HepG2 (cell line): Measurements from ENCODE around the gene CRYBB2. TPM values are rescaled to one million over a fixed set of nuclear protein-coding genes. Genes with fewer than 3 reads are reported as not detected.

Source experiments
- CREM ChIP-seq, 2 experiments: sonication (generic) in 1 of 2; formaldehyde crosslinking in 1 of 2; IDR thresholded peaks; 2 replicates each; pipeline versions ENCODE4 v1.4.0 to v1.6.1; 2016 to 2020; ENCODE audit warnings: antibody characterized with exemption in 1 of 2, mild to moderate bottlenecking in 1 of 2, missing genetic modification reagents in 1 of 2
- KDM2A ChIP-seq: sonication (generic); formaldehyde crosslinking; IDR thresholded peaks from 2 replicates; pipeline ENCODE4 v1.4.0; 2020; ENCODE audit warnings: low read depth, missing genetic modification reagents, borderline replicate concordance
- KLF12 ChIP-seq: sonication (generic); formaldehyde crosslinking; IDR thresholded peaks from 2 replicates; pipeline ENCODE4 v1.4.0; 2020; ENCODE audit warnings: missing genetic modification reagents, borderline replicate concordance
- MAFF ChIP-seq: IDR thresholded peaks from 2 replicates; pipeline ENCODE4 v1.6.1; 2011; ENCODE audit warnings: low read depth, low read length, improper control_type of control experiment
- MEIS2 ChIP-seq: sonication (generic); formaldehyde crosslinking; IDR thresholded peaks from 2 replicates; pipeline ENCODE4 v1.9.0; 2021; ENCODE audit warnings: mild to moderate bottlenecking, missing genetic modification reagents
- MTF1 ChIP-seq: sonication (generic); formaldehyde crosslinking; IDR thresholded peaks from 2 replicates; pipeline ENCODE4 v1.5.0; 2020; ENCODE audit warnings: missing genetic modification reagents
- NFYB ChIP-seq: sonication (generic); formaldehyde crosslinking; IDR thresholded peaks from 2 replicates; pipeline ENCODE4 v1.4.0; 2020; ENCODE audit warnings: missing genetic modification reagents
- POLR2AphosphoS5 ChIP-seq: IDR thresholded peaks from 2 replicates; pipeline ENCODE4 v1.6.1; 2012; ENCODE audit warnings: low read depth, low read length
- RAD21 ChIP-seq: fragments of 450-650 bp; formaldehyde crosslinking; IDR thresholded peaks from 2 replicates; pipeline ENCODE4 v1.5.0; 2020; ENCODE audit warnings: mild to moderate bottlenecking
- SETDB1 ChIP-seq: sonication (generic); formaldehyde crosslinking; IDR thresholded peaks from 2 replicates; pipeline ENCODE4 v1.5.1; 2020; ENCODE audit warnings: missing genetic modification reagents, mild to moderate bottlenecking, borderline replicate concordance
- SP140L ChIP-seq: sonication (generic); formaldehyde crosslinking; IDR thresholded peaks from 2 replicates; pipeline ENCODE4 v1.4.0; 2020; ENCODE audit warnings: missing genetic modification reagents, borderline replicate concordance
- STAG1 ChIP-seq: sonication (generic); formaldehyde crosslinking; IDR thresholded peaks from 2 replicates; pipeline ENCODE4 v1.4.0; 2020; ENCODE audit warnings: missing genetic modification reagents
- ZNF121 ChIP-seq: sonication (generic); formaldehyde crosslinking; IDR thresholded peaks from 2 replicates; pipeline ENCODE4 v1.5.0; 2020; ENCODE audit warnings: mild to moderate bottlenecking, missing genetic modification reagents
- ZNF468 ChIP-seq: sonication (generic); formaldehyde crosslinking; IDR thresholded peaks from 2 replicates; pipeline ENCODE4 v1.8.0; 2022; ENCODE audit warnings: mild to moderate bottlenecking, moderate library complexity, missing genetic modification reagents
- ZNF549 ChIP-seq: sonication (generic); formaldehyde crosslinking; IDR thresholded peaks from 2 replicates; pipeline ENCODE4 v1.5.0; 2020; ENCODE audit warnings: missing genetic modification reagents
- polyA plus RNA-seq, 8 experiments: library from polyadenylated mRNA; depleted of rRNA in 3 of 8; stranded (reverse) in 7 of 8; unstranded in 1 of 8; fragments of >200 nt; fragmentation: Illumina TruSeq in 4 of 8; extraction: Trizol in 4 of 8; gene quantifications; 2 replicates each; pipeline versions ENCODE4 v1.2.1 to v1.2.3, GENCODE V29; 2011 to 2016; ENCODE audit warnings: low read depth in 4 of 8, missing spikeins in 1 of 8, mixed read lengths in 1 of 8; ENCODE audit not compliant: insufficient read depth in 1 of 8
- total RNA-seq, 5 experiments: library from RNA; depleted of rRNA; stranded (reverse); fragments of >200 nt; fragmentation: Illumina TruSeq; extraction: Trizol; gene quantifications; 2 replicates each; pipeline ENCODE4 v1.2.3, GENCODE V29; 2016; ENCODE audit warnings: low read depth in 1 of 5
- TF ChIP-seq, protein P1 (sequence below): sonication (generic); formaldehyde crosslinking; IDR thresholded peaks from 2 replicates; pipeline ENCODE4 v1.4.0; 2020; ENCODE audit warnings: mild to moderate bottlenecking, missing genetic modification reagents
- TF ChIP-seq, protein P2 (sequence below): IDR thresholded peaks from 2 replicates; pipeline ENCODE4 v1.6.1; 2016; ENCODE audit warnings: low read depth, missing genetic modification reagents, missing compliant biosample characterization
- TF ChIP-seq, protein P3 (sequence below): sonication (generic); formaldehyde crosslinking; IDR thresholded peaks from 2 replicates; pipeline ENCODE4 v1.9.0; 2022; ENCODE audit warnings: missing genetic modification reagents, mild to moderate bottlenecking, borderline replicate concordance
- TF ChIP-seq, protein P4 (sequence below): sonication (generic); IDR thresholded peaks from 2 replicates; pipeline ENCODE4 v1.6.1; 2016; ENCODE audit warnings: low read depth, borderline replicate concordance

CRYBB2 gene
- total and polyA plus RNA-seq, 2 of the 13 experiments (the other 11 are each of a cell fraction or from before 2014, with no cell fraction given) = 0.11 to 0.18 TPM

DNA sequence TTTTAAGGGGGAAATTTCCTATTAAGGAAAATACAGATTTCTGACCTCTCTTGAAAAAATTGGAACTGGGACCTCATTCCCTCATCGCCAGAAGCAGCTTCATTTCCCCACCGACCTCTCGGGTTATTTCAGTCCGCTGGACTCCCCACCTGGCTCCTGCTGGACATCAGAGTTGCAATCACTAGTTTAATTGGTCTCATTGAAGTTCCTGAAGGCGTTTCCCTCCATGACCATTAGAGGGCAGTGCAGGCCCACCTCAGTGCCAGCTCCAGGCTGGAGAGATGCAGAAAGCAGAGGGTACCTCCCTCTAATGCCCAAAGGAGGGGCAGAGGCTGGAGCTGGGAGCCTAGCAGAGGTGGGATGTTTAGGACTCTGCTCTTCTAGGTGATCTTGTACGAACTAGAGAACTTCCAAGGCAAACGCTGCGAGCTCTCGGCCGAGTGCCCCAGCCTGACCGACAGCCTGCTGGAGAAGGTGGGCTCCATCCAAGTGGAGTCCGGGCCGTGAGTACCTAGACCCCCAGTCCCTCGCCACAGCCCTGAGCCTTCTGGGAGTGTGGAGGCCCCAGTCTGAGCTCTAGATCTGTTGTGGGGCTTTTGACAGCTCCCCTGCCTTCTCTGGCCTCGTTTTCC lies 17.0 kb upstream of the CRYBB2 start (continued):
- TF ChIP-seq CREM (IDR thresholded peaks at IDR 0.05) (no peak), CREM (CRISPR knock-in tag; IDR thresholded peaks at IDR 0.05) (no peak), KDM2A (CRISPR knock-in tag) (peak; percentile 39; the same call in 1 of the 2 replicates), SP140L (CRISPR knock-in tag) (no peak), SETDB1 (CRISPR knock-in tag) (no peak), NFYB (CRISPR knock-in tag) (no peak), ZNF121 (no peak), RAD21 (CRISPR knock-in tag) (peak; percentile 62), ZNF468 (CRISPR knock-in tag) (no peak), ZNF549 (CRISPR knock-in tag) (0 out of 2 replicates have a peak, but pooled peaks have one; percentile 27), MAFF (no peak), MTF1 (no peak), KLF12 (no peak), STAG1 (CRISPR knock-in tag) (peak; percentile 76), MEIS2 (CRISPR knock-in tag) (no peak), POLR2AphosphoS5 (no peak)
- TF ChIP-seq, protein P1, sequence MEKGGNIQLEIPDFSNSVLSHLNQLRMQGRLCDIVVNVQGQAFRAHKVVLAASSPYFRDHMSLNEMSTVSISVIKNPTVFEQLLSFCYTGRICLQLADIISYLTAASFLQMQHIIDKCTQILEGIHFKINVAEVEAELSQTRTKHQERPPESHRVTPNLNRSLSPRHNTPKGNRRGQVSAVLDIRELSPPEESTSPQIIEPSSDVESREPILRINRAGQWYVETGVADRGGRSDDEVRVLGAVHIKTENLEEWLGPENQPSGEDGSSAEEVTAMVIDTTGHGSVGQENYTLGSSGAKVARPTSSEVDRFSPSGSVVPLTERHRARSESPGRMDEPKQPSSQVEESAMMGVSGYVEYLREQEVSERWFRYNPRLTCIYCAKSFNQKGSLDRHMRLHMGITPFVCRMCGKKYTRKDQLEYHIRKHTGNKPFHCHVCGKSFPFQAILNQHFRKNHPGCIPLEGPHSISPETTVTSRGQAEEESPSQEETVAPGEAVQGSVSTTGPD = no peak
- TF ChIP-seq, protein P2, sequence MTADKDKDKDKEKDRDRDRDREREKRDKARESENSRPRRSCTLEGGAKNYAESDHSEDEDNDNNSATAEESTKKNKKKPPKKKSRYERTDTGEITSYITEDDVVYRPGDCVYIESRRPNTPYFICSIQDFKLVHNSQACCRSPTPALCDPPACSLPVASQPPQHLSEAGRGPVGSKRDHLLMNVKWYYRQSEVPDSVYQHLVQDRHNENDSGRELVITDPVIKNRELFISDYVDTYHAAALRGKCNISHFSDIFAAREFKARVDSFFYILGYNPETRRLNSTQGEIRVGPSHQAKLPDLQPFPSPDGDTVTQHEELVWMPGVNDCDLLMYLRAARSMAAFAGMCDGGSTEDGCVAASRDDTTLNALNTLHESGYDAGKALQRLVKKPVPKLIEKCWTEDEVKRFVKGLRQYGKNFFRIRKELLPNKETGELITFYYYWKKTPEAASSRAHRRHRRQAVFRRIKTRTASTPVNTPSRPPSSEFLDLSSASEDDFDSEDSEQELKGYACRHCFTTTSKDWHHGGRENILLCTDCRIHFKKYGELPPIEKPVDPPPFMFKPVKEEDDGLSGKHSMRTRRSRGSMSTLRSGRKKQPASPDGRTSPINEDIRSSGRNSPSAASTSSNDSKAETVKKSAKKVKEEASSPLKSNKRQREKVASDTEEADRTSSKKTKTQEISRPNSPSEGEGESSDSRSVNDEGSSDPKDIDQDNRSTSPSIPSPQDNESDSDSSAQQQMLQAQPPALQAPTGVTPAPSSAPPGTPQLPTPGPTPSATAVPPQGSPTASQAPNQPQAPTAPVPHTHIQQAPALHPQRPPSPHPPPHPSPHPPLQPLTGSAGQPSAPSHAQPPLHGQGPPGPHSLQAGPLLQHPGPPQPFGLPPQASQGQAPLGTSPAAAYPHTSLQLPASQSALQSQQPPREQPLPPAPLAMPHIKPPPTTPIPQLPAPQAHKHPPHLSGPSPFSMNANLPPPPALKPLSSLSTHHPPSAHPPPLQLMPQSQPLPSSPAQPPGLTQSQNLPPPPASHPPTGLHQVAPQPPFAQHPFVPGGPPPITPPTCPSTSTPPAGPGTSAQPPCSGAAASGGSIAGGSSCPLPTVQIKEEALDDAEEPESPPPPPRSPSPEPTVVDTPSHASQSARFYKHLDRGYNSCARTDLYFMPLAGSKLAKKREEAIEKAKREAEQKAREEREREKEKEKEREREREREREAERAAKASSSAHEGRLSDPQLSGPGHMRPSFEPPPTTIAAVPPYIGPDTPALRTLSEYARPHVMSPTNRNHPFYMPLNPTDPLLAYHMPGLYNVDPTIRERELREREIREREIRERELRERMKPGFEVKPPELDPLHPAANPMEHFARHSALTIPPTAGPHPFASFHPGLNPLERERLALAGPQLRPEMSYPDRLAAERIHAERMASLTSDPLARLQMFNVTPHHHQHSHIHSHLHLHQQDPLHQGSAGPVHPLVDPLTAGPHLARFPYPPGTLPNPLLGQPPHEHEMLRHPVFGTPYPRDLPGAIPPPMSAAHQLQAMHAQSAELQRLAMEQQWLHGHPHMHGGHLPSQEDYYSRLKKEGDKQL = no peak
- TF ChIP-seq, protein P3, sequence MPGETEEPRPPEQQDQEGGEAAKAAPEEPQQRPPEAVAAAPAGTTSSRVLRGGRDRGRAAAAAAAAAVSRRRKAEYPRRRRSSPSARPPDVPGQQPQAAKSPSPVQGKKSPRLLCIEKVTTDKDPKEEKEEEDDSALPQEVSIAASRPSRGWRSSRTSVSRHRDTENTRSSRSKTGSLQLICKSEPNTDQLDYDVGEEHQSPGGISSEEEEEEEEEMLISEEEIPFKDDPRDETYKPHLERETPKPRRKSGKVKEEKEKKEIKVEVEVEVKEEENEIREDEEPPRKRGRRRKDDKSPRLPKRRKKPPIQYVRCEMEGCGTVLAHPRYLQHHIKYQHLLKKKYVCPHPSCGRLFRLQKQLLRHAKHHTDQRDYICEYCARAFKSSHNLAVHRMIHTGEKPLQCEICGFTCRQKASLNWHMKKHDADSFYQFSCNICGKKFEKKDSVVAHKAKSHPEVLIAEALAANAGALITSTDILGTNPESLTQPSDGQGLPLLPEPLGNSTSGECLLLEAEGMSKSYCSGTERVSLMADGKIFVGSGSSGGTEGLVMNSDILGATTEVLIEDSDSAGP (CRISPR knock-in tag) = no peak
- TF ChIP-seq, protein P4, sequence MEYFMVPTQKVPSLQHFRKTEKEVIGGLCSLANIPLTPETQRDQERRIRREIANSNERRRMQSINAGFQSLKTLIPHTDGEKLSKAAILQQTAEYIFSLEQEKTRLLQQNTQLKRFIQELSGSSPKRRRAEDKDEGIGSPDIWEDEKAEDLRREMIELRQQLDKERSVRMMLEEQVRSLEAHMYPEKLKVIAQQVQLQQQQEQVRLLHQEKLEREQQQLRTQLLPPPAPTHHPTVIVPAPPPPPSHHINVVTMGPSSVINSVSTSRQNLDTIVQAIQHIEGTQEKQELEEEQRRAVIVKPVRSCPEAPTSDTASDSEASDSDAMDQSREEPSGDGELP = no peak
